ENCODE data around the gene UBALD2. TPM values are rescaled to one million over a fixed set of nuclear protein-coding genes. Genes with fewer than 3 reads are reported as not detected.
A peak's percentile ranks its signal among the peaks of the same experiment; 100 is the strongest.
"Not testable (repeated sequence)": the region's sequence is repeated elsewhere in the genome, so short reads cannot be mapped to it uniquely, and the experiment has no call there.

Gene UBALD2
- polyA plus RNA-seq, 2 of the 4 experiments (the other 2 are of a cell fraction): 12.8 to 21.5 TPM

DNA sequence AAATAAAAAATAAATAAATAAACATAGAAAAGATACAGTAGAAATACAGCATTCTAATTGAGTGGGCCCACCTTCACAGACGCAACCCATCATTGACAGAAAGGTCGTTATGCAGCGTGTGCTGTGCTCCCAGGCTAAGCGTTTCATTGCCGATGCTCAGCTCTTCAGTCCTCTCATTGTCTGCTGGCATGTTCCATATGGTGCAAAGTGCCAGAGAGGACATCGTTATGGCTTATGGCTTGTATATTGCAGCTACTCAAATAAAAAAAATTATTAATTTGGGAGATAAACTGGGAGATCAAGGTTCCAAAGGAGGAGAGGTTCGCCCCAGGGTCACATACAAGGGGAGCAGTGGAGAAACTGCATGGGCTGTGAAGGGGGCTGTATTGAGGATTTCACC is 11.3 kb upstream of the UBALD2 start:
- 90% methylated on average over 7 of the region's 7 CpGs for WGBS (ENCODE audit: missing lambda C conversion rate)
- no peak for TF ChIP-seq RAD21 (conservative IDR thresholded peaks at IDR 0.05 in 1 of 2, IDR thresholded peaks at IDR 0.05 in 1 of 2)
- no peak for TF ChIP-seq GATA3 (IDR thresholded peaks at IDR 0.05; ENCODE audit: borderline replicate concordance)
- no peak for TF ChIP-seq PHF8 (IDR thresholded peaks at IDR 0.05; ENCODE audit: borderline replicate concordance, low read depth)
- TF ChIP-seq, protein P1, sequence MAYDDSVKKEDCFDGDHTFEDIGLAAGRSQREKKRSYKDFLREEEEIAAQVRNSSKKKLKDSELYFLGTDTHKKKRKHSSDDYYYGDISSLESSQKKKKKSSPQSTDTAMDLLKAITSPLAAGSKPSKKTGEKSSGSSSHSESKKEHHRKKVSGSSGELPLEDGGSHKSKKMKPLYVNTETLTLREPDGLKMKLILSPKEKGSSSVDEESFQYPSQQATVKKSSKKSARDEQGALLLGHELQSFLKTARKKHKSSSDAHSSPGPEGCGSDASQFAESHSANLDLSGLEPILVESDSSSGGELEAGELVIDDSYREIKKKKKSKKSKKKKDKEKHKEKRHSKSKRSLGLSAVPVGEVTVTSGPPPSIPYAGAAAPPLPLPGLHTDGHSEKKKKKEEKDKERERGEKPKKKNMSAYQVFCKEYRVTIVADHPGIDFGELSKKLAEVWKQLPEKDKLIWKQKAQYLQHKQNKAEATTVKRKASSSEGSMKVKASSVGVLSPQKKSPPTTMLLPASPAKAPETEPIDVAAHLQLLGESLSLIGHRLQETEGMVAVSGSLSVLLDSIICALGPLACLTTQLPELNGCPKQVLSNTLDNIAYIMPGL (CRISPR knock-in tag; IDR thresholded peaks at IDR 0.05; ENCODE audit: borderline replicate concordance): no peak
- TF ChIP-seq, protein P2, sequence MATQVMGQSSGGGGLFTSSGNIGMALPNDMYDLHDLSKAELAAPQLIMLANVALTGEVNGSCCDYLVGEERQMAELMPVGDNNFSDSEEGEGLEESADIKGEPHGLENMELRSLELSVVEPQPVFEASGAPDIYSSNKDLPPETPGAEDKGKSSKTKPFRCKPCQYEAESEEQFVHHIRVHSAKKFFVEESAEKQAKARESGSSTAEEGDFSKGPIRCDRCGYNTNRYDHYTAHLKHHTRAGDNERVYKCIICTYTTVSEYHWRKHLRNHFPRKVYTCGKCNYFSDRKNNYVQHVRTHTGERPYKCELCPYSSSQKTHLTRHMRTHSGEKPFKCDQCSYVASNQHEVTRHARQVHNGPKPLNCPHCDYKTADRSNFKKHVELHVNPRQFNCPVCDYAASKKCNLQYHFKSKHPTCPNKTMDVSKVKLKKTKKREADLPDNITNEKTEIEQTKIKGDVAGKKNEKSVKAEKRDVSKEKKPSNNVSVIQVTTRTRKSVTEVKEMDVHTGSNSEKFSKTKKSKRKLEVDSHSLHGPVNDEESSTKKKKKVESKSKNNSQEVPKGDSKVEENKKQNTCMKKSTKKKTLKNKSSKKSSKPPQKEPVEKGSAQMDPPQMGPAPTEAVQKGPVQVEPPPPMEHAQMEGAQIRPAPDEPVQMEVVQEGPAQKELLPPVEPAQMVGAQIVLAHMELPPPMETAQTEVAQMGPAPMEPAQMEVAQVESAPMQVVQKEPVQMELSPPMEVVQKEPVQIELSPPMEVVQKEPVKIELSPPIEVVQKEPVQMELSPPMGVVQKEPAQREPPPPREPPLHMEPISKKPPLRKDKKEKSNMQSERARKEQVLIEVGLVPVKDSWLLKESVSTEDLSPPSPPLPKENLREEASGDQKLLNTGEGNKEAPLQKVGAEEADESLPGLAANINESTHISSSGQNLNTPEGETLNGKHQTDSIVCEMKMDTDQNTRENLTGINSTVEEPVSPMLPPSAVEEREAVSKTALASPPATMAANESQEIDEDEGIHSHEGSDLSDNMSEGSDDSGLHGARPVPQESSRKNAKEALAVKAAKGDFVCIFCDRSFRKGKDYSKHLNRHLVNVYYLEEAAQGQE (IDR thresholded peaks at IDR 0.05): no peak
- no peak for TF ChIP-seq MAZ (IDR thresholded peaks at IDR 0.05; ENCODE audit: borderline replicate concordance, low read depth, low read length)
- TF ChIP-seq HEYL (CRISPR knock-in tag; IDR thresholded peaks at IDR 0.05): no peak
- TF ChIP-seq HOXB13 (CRISPR knock-in tag; IDR thresholded peaks at IDR 0.05; ENCODE audit: low read depth): no peak
- TF ChIP-seq HOXB5 (CRISPR knock-in tag; IDR thresholded peaks at IDR 0.05): no peak
- no peak for TF ChIP-seq CEBPB (IDR thresholded peaks at IDR 0.05)
- no peak for TF ChIP-seq TFCP2L1 (CRISPR knock-in tag; IDR thresholded peaks at IDR 0.05)
- POLR2A ChIA-PET: interaction anchor here (1.5 kb wide), 1 partner anchor 11 kb away, joined by 7 read pairs; no protein-coding TSS in a partner anchor
- Histone ChIP-seq H3K4me1 (peaks cover 21% of the 10 kb centered on the region), H3K9me3 (no peaks in the 10 kb centered on the region), H3K4me3 (no peak overlapping the region), H3K4me2 (no peak overlapping the region), H3K27ac (no peak overlapping the region; a peak in 1 of 6 replicates)
- ATAC-seq: no peak
- FAIRE-seq: no peak
- DNase-seq (ENCODE audit: low read depth in 1 of 2, low spot score in 1 of 2): no peak
- CTCF ChIA-PET: interaction anchor here (1.6 to 14.6 kb wide), 3 partner anchors 14 to 239 kb away, joined by 3 to 164 read pairs (median 10); no protein-coding TSS in a partner anchor

DNA sequence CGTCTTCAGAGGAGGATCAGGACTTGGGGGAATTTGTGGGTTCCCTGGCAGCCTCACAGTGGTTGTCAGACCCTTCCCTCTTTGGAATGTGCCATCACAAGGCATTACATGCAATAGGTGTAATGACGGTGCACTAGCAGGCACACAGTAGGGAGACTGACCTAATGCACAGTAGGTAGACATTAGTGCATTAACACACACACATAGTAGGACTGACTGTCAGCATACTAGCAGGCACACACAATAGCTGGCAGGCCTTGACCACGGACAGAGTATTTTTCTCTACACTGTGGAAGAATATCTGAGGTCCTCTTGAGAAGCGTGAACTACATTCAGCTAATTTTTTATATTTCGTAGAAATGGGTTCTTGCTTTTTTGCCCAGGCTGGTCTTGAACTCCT is 10.9 kb upstream of the UBALD2 start:
- no peak overlapping the region for H3K4me2 ChIP-seq
- CTCF ChIA-PET: interaction anchor here (0.6 to 14.6 kb wide), 7 partner anchors 13 to 240 kb away, joined by 3 to 164 read pairs (median 5); no protein-coding TSS in a partner anchor
- no peak overlapping the region; a peak in 1 of 6 replicates for H3K27ac ChIP-seq
- 72% methylated on average over 5 of the region's 5 CpGs for WGBS (ENCODE audit: missing lambda C conversion rate)
- no peaks in the 10 kb centered on the region for H3K9me3 ChIP-seq
- ATAC-seq: no peak
- POLR2A ChIA-PET: interaction anchor here (1.5 kb wide), 1 partner anchor 10 kb away, joined by 7 read pairs; no protein-coding TSS in a partner anchor
- H3K4me3 ChIP-seq: no peak overlapping the region
- FAIRE-seq: no peak
- TF ChIP-seq, protein P3, sequence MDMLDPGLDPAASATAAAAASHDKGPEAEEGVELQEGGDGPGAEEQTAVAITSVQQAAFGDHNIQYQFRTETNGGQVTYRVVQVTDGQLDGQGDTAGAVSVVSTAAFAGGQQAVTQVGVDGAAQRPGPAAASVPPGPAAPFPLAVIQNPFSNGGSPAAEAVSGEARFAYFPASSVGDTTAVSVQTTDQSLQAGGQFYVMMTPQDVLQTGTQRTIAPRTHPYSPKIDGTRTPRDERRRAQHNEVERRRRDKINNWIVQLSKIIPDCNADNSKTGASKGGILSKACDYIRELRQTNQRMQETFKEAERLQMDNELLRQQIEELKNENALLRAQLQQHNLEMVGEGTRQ (IDR thresholded peaks at IDR 0.05): no peak
- TF ChIP-seq FOXS1 (CRISPR knock-in tag; IDR thresholded peaks at IDR 0.05) (no peak), MYC (IDR thresholded peaks at IDR 0.05; ENCODE audit: borderline replicate concordance, low read length) (no peak)
- peaks cover 21% of the 10 kb centered on the region for H3K4me1 ChIP-seq
- DNase-seq (ENCODE audit: low read depth in 1 of 2, low spot score in 1 of 2): no peak

DNA sequence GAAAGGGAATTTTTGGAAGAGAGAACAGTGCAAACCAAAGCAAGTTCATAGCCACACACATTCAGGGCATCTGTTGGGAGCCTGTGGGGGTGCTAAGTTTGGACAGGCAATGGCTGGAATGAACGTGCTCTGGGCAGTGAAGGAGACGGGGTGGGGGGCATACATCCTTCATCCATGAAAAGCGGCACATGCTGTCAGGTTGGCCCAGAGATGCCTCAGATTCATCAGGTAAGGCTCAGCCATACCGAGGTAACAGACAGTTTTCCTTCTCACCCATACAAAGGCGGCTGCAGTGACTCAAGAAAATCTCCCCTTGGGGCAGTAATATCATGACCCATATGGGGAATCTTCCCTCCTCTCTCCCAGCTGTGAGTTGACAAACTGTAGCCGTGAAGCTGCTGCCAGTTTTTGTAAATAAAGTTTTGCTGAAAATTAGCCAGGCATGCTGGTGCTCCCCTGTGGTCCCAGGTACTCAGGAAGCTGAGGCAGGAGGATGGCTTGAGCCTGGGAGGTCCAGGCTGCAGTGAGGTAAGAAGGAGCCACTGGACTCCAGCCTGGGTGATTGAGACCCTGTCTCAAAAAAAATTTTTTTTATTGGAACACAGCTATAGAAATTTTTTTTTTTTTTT is 9.2 kb upstream of the UBALD2 start:
- FAIRE-seq (no peak), ATAC-seq (no peak), DNase-seq (ENCODE audit: low read depth in 1 of 2, low spot score in 1 of 2) (no peak)
- TF ChIP-seq MAZ (IDR thresholded peaks at IDR 0.05; ENCODE audit: borderline replicate concordance, low read depth, low read length): no peak
- no peak for TF ChIP-seq CEBPB (IDR thresholded peaks at IDR 0.05)
- TF ChIP-seq MYC (IDR thresholded peaks at IDR 0.05; ENCODE audit: borderline replicate concordance, low read length): no peak
- TF ChIP-seq FOXS1 (CRISPR knock-in tag; IDR thresholded peaks at IDR 0.05): no peak
- no peak for TF ChIP-seq JUNB (IDR thresholded peaks at IDR 0.05)
- no peak for TF ChIP-seq EP300 (IDR thresholded peaks at IDR 0.05)
- TF ChIP-seq NFE2L2 (conservative IDR thresholded peaks at IDR 0.05; ENCODE audit: low read length): no peak
- no peak for TF ChIP-seq NR3C1 (IDR thresholded peaks at IDR 0.05)
- no peak for TF ChIP-seq ESRRA (IDR thresholded peaks at IDR 0.05; ENCODE audit: borderline replicate concordance, low read length)
- Histone ChIP-seq H3K4me2 (no peak overlapping the region), H3K9me3 (no peaks in the 10 kb centered on the region), H3K4me3 (no peak overlapping the region), H3K27ac (peak overlapping the region in 1 of 2 experiments; percentile 9; a peak in 1 of 6 replicates), H3K4me1 (peaks cover 21% of the 10 kb centered on the region)
- WGBS (ENCODE audit: missing lambda C conversion rate): 54% methylated on average over 6 of the region's 6 CpGs
- ChIA-PET POLR2A (no interaction called here), CTCF (interaction anchor here (1.1 to 14.6 kb wide), 5 partner anchors 9 to 135 kb away, joined by 3 to 164 read pairs (median 6); partner anchors contain the start of gene UBALD2)

DNA sequence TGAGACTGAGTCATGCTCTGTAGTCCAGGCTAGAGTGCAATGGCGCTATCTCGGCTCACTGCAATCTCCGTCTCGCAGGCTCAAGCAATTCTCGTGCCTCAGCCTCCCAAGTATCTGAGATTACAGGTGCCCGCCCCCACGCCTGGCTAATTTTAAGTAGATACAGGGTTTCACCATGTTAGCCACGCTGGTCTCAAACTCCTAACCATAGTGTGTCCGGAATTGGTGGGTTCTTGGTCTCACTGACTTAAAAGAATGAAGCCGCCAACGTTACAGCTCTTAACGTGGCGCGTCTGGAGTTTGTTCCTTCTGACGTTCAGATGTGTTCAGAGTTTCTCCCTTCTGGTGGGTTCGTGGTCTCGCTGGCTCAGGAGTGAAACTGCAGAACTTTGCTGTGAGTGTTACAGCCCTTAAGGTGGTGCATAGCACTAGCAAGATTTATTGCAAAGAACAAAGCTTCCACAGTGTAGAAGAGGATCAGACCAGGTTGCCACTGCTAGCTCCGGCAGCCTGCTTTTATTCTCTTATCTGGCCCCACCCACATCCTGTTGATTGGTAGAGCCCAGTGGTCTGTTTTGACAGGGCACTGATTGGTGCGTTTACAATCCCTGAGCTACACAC is 8.6 kb upstream of the UBALD2 start:
- POLR2A ChIA-PET; H3K4me2 ChIP-seq; FAIRE-seq; H3K27ac ChIP-seq; DNase-seq (ENCODE audit: low read depth in 1 of 2, low spot score in 1 of 2); ATAC-seq; H3K4me3 ChIP-seq; H3K9me3 ChIP-seq: not testable (repeated sequence)
- 83% methylated on average over 19 of the region's 19 CpGs for WGBS (ENCODE audit: missing lambda C conversion rate)
- CTCF ChIA-PET: interaction anchor here (1.1 to 14.6 kb wide), 3 partner anchors 8 to 75 kb away, joined by 3 to 164 read pairs (median 6); partner anchors contain the start of gene UBALD2
- peaks cover 16% of the 10 kb centered on the region for H3K4me1 ChIP-seq
